Stimulated activated CD8-positive, alpha-beta memory T cell treated with anti-CD3 and anti-CD28 coated beads, Interleukin-7, amount 100 ng/mL, for 48 hours (primary cell): ENCODE data around the gene YEATS2.

ENCODE experiments used
- DNase-seq, 2 donors: peaks; one replicate each; pipeline ENCODE4 v3.0.0-alpha.2; 2020; ENCODE audit warnings: low read depth in 1 of 2; ENCODE audit errors: extremely low read depth in 1 of 2

Gene YEATS2

GRCh38 chr3:183828538-183828870 is 130.9 kb downstream of the YEATS2 start:
- DNase-seq, result no peak

- no peak for DNase-seq
These were observed 131.9 kb downstream of the YEATS2 start for GRCh38 chr3:183829466-183829865.

DNA sequence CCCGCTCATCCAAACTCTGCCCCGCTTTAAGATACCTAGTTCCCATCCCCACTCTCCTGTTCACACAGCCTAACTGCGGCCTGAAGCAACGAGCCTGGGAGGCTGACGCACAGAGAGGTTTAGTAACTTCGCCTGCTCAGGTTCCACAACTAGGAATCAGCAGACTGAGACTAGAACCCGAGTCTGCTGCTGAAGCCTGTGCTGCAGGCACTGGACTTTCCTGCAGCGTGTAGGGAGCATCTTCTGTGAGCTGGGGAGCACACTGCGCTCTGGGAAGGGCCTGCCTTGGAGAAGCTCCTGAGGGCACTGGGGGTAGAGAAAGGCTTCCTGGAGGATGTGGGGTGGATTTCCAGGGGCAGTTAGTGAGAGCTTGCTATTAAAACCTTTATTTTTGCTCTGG is 132.6 kb downstream of the YEATS2 start:
- no peak for DNase-seq

- no peak for DNase-seq
These were observed 135.9 kb downstream of the YEATS2 start for GRCh38 chr3:183833516-183833915.

DNA sequence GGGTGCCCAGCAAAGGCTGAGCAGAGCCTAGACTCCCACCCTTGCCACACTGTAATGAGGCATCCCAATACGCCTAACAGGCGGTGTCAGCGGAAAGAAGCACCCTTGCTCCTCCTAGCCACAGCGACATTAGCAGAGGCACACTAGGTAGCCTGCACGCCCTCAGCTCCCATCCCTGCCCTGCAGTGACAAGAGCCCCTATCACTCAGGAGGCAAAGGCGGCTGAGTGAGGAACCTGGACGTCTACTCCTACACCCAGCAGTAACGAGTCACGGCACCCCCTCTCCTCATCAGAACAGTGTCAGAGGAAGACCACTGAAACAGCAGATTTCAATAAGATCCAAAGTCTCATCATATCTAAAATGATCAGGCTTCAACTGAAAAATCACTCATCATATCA is 139.8 kb downstream of the YEATS2 start:
- DNase-seq, result no peak

- DNase-seq, result no peak
These were observed 140.3 kb downstream of the YEATS2 start for GRCh38 chr3:183837894-183838293.

DNA sequence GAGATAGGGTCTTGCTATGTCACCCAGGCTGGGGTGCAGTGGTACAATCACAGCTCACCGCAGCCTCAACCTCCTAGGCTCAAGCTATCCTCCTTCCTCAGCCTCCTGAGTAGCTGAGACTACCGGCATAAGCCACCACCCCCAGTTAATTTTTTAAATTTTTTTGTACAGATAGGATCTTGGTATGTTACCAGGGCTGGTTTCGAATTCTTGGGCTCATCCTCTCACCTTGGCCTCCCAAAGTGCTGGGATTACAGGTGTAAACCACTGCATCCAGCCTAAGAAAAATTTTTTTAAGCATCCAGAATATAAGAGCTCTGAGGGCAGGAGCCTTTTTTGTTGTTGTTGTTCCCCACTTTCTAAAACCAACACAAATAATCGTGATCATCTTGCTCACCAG is 142.2 kb downstream of the YEATS2 start:
- no peak for DNase-seq

DNA sequence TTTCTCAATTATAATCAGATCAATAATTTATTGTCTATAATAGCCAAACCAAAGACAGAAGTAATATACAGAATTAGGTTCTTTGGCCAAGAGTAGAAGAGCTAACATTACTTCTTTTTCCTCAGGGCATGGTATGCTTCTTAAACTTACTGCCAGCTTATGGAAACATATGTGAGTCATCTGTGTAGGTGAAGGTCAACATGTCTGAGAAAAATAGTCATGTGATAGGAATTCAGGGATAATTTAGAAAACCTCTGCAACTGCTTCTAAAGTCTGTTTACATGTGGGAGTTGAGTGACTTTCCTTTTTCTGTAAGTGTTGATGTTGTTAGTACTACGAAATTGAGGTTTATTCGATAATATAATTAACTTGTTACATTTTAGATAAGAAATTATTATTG is 147.0 kb downstream of the YEATS2 start:
- DNase-seq, result no peak

DNA sequence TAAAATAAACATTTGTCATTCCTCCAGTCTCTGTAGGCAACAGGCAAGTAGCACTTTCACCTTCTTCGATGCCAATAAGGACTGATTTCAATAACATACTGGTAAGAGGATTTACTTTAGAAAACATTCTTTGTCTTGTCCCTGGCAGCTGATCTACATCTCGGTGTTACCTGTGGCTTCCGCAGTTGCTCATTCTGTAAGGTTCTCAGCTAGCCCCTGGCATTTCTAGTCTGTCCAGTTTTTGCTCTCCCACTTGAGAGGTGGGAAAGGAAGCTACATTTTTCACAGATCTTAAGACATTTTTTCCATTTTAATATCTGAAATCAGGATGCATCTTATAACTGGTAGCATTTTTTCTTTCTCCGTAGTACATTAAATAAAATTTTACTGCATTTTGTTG is 147.5 kb downstream of the YEATS2 start:
- no peak for DNase-seq

DNA sequence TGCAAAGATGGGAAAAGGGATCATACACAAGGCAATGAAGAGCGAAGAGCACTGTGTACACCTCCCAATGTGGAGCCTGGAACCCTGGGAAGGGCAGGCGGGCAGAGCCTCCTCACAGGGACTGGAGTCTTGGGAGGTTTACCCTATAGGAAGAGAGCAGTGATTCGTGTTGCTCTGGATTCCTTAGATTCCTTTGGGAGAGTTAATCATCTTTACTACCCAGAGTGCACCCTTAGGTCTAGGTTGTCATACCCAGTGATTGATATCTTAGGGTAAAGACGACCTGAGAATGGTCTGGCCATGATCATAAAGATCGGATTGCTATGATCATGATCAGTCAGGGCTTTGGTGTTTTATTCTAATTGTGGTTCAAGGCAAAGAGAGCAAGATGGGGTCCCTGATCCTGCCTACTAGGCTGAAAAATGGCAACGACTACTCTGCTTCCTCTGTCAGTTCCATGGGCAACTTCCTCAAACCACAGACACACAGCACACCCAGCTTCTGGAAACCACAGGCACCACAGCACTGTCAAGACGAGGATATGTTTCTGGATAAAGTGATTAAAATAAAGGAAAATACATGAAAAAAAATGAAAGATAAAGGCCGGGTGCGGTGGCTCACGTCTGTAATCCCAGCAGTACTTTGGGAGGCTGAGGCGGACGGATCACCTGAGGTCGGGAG is 148.2 kb downstream of the YEATS2 start:
- DNase-seq, result no peak

- DNase-seq, result no peak
These were observed 156.9 kb downstream of the YEATS2 start for GRCh38 chr3:183854318-183855035.

DNA sequence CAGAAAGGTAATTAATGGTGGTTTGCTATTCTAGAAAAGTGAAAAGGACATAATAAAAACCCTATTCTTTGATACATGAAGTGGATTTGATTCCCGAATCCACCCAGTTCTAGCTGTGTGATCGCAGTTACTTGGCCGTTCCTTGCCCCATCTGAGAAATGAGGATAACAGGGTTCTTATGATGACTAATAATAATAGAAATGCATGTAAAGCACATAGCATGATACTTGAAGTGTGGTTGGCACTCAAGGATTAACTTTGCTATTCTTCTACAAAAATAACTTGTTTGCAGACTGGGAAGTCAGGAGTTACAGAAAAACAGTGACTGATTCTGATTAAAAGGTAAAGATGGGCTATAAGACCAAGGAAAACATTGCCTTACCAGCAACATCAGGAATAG is 160.3 kb downstream of the YEATS2 start:
- no peak for DNase-seq
